VCaP (cell line): Measurements from ENCODE around the gene SLC10A4.

Source experiments
- H3K27ac ChIP-seq: fragments of 450-650 bp; 2 replicates; pipeline ENCODE4 v1.5.1; 2017
- CTCF ChIP-seq: fragments of 450-650 bp; conservative IDR thresholded peaks from 2 replicates; pipeline ENCODE4 v1.5.1; 2017; ENCODE audit warnings: mild to moderate bottlenecking, moderate library complexity

SLC10A4 gene

DNA sequence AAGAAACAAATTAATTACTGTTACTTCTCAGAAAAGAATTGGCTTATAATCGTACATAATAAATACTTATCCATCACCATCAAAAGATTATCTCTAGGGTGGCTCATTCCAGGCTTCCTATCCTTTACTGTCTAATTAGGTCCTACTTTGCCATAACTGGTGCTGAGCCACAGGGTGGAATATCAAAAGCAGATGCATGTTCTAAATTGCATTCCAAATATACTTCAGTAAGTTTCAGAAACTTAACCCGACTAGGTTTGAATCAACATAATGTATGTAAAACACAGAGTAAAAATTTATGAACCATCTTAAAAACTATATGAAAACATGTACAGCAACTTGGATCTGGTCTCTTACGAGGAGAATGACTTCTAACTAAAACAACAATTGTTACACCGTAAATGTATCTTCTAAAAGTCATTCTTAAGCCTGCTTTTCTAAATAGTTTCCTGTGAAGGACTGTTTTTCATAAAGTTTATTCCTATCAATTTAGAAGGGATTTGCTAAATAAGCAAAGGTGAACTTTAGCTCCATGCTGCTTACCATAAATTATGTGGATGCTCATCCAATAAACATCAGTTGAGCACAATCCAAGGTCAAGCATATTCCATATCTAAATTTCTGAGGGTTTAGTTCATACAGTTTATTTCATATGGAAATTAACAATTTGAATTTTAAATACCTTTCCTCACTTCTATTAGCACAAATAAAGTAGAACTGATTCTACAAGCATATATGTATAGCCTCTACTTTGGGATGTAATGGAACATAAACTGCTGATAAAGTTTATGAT is 20.3 kb downstream of the SLC10A4 start:
- TF ChIP-seq CTCF, result no peak

GRCh38 chr4:48504026-48504330 is 20.8 kb downstream of the SLC10A4 start:
- H3K27ac ChIP-seq, result no peak overlapping the region
- no peak for TF ChIP-seq CTCF

More for the DNA sequence above, 20.3 kb downstream of the SLC10A4 start:
- H3K27ac ChIP-seq, result no peak overlapping the region

GRCh38 chr4:48504352-48504751 is 21.2 kb downstream of the SLC10A4 start:
- no peak overlapping the region for H3K27ac ChIP-seq
- no peak for TF ChIP-seq CTCF

GRCh38 chr4:48506716-48507115 is 23.6 kb downstream of the SLC10A4 start:
- no peak for TF ChIP-seq CTCF

DNA sequence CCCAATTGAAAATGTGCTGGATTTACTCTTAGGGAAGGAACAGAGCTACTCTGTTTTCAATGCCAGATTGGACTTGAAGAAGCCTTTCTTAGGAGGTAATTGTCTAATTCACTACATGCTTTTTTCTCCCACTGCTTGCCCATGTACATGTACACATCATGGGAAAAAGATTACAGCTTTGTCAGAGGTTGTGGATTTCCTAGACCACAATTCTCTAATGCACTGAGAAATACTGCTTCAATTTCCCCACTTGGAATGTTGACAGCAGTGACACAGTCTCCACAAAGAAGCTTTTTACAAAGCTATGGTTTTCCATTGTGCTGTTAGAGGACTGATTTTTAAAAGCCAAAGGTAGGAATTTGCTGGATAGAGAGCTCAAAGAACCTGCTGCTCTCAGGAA is 26.4 kb downstream of the SLC10A4 start:
- H3K27ac ChIP-seq, result no peak overlapping the region
- no peak for TF ChIP-seq CTCF

More at GRCh38 chr4:48506716-48507115, 23.6 kb downstream of the SLC10A4 start:
- no peak overlapping the region for H3K27ac ChIP-seq

DNA sequence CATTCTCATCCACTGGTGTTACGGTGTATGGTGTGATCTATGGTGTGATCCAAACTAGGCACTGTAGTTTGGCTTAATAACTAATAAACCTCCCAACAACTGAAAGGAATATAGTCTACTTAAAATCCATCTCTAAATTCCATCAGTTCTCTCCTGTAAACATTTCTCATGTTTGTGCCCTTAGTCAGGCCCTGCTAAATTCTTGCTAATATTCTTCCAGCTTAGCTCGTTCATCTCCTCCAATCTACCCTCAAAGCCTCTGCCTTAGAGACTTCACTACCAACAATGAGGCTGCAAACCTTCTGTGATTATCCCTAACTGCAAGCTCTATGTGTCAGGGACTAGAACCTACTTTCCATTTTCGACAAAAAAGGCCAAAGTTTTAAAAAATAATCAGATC is 35.0 kb downstream of the SLC10A4 start:
- H3K27ac ChIP-seq, result no peak overlapping the region
- TF ChIP-seq CTCF, result no peak

GRCh38 chr4:48526406-48526805 is 43.3 kb downstream of the SLC10A4 start:
- TF ChIP-seq CTCF, result no peak
- H3K27ac ChIP-seq, result no peak overlapping the region
